Muscle layer of duodenum (tissue), 2 donors: ENCODE measurements around the gene ZNF385B.
A peak's percentile ranks its signal among the peaks of the same experiment; 100 is the strongest.

Experiments used
- H3K27ac ChIP-seq: one replicate; pipeline ENCODE4 v1.7.0; 2013; ENCODE audit warnings: mild to moderate bottlenecking, low read length
- H3K27me3 ChIP-seq: one replicate; pipeline ENCODE4 v1.7.0; 2013; ENCODE audit warnings: low read depth, mild to moderate bottlenecking, control low read depth, low read length
- H3K36me3 ChIP-seq, 2 donors: one replicate each; pipeline ENCODE4 v1.7.0; 2013; ENCODE audit warnings: low read length in 2 of 2, control low read depth in 1 of 2, mild to moderate bottlenecking in 1 of 2; ENCODE audit not compliant: insufficient read depth in 2 of 2, control insufficient read depth in 1 of 2
- H3K4me1 ChIP-seq, 2 donors: one replicate each; pipeline ENCODE4 v1.7.0; 2013; ENCODE audit warnings: low read length in 2 of 2, mild to moderate bottlenecking in 2 of 2, control low read depth in 1 of 2, moderate library complexity in 1 of 2; ENCODE audit not compliant: insufficient read depth in 2 of 2, control insufficient read depth in 1 of 2
- H3K4me3 ChIP-seq, 2 donors: one replicate each; pipeline ENCODE4 v1.7.0; 2013; ENCODE audit warnings: low read length in 2 of 2, low read depth in 1 of 2, mild to moderate bottlenecking in 1 of 2
- H3K9me3 ChIP-seq, 2 donors: one replicate each; pipeline ENCODE4 v1.7.0; 2013; ENCODE audit warnings: low read length in 2 of 2, control low read depth in 1 of 2, mild to moderate bottlenecking in 1 of 2; ENCODE audit not compliant: control insufficient read depth in 1 of 2
- donor health status: healthy.

ZNF385B gene

DNA sequence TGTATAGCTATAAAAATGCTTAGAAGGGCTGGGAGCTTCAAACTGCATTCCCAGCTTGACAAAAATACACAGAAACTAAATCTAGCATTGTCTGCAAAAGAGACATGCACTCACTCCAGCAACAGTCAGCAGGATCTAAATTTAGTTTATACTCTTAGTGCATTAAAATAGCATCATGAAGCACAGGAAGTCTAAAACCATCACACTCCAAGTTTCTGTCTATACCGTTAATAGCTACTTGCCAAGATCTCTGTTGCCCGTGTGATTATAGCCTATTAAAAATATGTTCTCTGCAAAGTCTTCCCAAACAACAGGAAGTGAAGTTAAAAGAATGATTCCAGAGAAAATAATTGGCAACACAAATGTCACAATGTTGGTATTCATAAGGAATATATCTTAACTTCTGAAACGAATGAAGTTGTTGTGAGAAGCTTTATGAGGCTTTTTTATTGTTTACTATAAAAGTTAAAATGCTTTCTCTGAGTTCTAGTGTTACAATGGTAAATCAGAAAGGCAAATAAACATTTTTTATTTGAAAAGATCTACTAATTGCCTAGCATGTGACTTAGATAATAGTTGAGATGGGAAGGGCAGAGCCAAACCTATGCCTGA lies 184.2 kb downstream of the ZNF385B start:
- Histone ChIP-seq H3K27ac (no peak overlapping the region), H3K4me1 (peaks cover 0 to 10% of the 10 kb centered on the region in 2 donors), H3K36me3 (no peaks in the 10 kb centered on the region), H3K4me3 (peak overlapping the region in 1 of 2 donors; percentile 12), H3K9me3 (no peaks in the 10 kb centered on the region), H3K27me3 (no peaks in the 10 kb centered on the region)

DNA sequence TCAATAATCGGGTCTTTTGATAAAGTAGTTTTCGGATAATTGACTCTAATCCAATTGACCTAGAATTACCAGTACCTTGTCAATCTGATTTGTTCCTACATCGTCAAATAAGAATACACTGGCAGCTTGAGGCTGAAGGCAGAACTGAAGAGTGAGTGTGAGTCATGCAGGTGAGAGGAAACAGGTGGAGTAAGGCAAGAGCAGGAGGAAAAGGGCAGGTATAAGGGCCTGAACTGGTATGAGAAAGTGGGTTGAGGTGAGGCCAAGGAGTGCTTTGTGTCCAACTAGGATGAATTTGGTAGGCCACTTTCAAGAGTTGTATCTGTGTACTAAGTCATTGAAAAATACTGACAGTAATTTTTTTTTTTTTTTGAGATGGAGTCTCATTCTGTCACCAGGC lies 186.0 kb downstream of the ZNF385B start:
- Histone ChIP-seq H3K4me3 (no peak overlapping the region), H3K4me1 (peaks cover 0 to 10% of the 10 kb centered on the region in 2 donors), H3K9me3 (no peaks in the 10 kb centered on the region), H3K27ac (no peak overlapping the region), H3K36me3 (no peaks in the 10 kb centered on the region), H3K27me3 (no peaks in the 10 kb centered on the region)

DNA sequence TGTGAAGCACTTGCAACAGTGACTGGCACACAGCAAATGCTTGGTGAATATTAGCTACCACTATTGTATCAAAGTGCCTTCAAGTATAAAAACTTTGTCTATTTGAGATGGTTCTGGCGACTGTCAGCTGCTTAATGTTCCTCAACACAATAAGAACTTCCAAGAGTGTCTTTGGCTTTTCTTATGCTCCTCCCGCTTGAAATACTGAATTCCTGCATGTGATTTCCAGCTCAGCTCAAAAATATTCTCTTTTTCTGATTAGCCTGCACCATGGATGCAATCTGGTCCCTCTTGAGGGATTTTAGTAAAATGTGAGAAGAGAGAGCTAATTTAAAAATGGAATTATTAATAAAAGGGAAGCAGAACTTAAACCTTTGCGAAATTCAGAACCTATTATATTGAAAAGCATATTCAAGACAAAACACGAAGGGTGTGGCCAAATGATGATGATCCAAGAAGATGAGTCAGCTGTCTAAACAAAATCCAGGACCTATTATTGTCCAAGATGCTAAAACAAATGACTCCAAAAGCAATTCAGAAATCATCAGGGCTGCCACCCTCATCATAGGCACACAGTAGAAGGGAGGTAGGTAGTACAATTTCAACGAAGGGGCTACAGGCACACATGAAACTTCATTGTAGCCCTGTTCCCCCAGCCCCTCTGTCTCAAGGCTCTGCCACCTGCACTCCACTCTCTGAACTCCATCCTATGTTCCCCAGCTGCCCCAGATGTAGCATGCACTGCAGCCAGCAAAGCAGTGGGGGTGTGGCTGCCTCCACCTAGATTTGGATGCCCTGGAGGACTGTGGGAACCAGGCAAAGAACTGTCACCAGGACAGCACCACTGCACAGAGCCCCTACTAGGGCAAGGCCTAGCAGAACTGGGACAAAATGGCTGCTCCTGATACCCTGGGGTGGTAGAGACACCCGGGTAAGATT lies 190.1 kb downstream of the ZNF385B start:
- Histone ChIP-seq H3K27me3 (no peaks in the 10 kb centered on the region), H3K27ac (no peak overlapping the region), H3K4me3 (no peak overlapping the region), H3K9me3 (no peaks in the 10 kb centered on the region), H3K4me1 (peaks cover 0 to under 1% of the 10 kb centered on the region in 2 donors), H3K36me3 (no peaks in the 10 kb centered on the region)

DNA sequence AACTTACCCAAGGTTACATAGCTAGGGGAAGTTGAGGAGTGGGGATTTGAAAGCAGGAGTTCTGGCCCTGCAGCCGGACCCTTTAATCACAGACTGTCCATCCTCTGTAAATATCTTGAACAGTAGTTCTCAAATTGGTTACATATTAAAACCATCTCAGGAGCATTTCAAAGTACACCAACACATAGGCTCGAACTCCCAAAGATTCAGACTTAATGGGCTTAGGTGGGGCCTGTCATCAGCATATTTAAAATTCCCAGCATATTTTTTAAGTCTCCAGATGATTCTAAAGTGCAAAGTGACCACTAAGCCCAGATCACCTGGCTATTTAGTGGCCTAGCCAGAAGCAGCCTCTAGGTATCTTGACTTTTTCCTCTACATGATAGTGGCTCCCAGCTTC lies 192.2 kb downstream of the ZNF385B start:
- H3K4me1 ChIP-seq, result no peaks in the 10 kb centered on the region

DNA sequence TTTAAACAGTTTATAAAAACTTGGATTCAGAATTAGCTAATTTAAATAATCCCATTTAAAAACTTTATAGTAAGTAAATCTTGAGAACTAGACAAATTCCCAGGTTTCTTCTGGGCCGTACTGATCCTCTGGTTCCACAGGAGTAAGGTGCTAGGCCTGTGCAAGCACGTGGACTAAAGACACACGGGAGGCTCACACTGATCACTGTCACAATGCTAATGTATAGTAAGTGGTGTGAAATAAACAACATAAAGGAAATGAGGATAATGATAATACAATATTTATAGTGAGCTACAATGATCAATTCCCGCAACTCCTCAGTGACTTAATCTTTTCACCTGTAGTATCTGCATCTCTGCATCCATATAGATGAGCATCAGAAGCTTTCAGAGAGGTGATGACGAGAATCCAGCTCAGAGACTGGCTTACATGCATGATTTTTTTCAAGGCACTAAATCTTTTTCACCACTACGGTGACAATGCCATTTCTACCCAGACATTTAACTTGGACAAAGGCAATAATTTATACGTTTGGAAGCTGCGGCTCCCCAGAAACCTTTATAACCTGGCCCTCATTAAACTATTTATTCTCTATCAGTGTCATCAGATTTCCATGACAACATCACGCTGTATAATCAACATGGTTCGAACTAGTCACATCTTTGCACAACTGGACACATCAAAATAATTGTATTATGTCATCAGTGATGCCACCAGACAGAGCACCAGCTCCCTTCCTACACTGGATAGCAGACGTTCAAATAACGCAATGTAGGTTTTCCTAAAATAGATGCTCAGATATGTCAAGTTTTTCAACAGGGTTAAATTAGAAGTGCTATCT lies 196.2 kb downstream of the ZNF385B start:
- Histone ChIP-seq H3K27me3 (no peaks in the 10 kb centered on the region), H3K4me1 (no peaks in the 10 kb centered on the region), H3K9me3 (no peaks in the 10 kb centered on the region), H3K27ac (no peak overlapping the region), H3K36me3 (no peaks in the 10 kb centered on the region), H3K4me3 (no peak overlapping the region)

More for the DNA sequence above, 192.2 kb downstream of the ZNF385B start:
- H3K27ac ChIP-seq, result no peak overlapping the region
- H3K9me3 ChIP-seq, result no peaks in the 10 kb centered on the region
- no peaks in the 10 kb centered on the region for H3K27me3 ChIP-seq
- H3K36me3 ChIP-seq, result no peaks in the 10 kb centered on the region
- no peak overlapping the region for H3K4me3 ChIP-seq

DNA sequence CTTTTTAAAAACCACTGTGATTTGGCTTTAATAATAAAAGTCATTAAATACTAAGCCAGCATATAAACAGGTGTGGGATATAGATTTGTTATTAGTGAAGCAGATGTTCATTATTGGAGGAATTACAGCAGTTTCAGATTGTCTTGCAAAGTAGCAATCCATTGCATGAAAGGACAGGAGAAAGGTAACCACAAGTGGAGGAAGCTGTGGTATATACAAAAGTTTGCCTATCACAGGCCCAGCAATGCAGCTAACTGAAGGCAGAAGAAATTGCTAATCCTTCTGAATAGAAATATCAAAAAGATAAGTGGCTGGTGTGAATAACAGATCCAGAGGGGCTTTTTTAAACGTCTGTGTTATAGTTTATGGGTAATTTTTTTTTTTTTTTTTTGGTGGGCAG lies 199.4 kb downstream of the ZNF385B start:
- Histone ChIP-seq H3K9me3 (no peaks in the 10 kb centered on the region), H3K36me3 (no peaks in the 10 kb centered on the region), H3K27me3 (no peaks in the 10 kb centered on the region), H3K4me3 (no peak overlapping the region), H3K27ac (no peak overlapping the region), H3K4me1 (no peaks in the 10 kb centered on the region)

DNA sequence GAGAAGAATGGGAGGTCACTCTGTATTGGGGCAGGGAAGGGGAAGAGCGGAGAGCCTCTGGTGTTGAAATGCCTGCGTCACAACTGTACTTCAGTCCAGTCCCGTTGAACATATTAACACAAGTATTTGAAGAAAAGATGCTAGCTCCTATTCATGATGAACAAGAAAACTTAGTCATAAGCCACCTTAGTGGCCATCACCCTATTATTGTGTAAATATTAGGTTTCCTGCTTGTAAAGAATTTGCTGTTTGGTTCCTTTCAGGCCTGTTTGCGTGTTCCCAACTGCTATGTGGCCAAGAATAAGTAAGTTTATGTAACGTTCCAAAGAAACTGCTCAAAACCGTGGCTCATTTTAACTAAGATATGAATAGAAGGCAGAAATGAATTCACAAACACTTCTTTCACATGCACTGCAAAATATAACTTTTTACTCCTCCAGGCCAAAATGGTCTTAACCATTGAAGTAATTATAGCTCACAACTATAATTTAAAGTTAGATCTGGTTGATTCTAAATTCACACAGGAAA lies 204.3 kb downstream of the ZNF385B start:
- no peaks in the 10 kb centered on the region for H3K4me1 ChIP-seq
- no peaks in the 10 kb centered on the region for H3K27me3 ChIP-seq
- no peaks in the 10 kb centered on the region for H3K36me3 ChIP-seq
- no peaks in the 10 kb centered on the region for H3K9me3 ChIP-seq
- H3K4me3 ChIP-seq, result no peak overlapping the region
- H3K27ac ChIP-seq, result no peak overlapping the region

DNA sequence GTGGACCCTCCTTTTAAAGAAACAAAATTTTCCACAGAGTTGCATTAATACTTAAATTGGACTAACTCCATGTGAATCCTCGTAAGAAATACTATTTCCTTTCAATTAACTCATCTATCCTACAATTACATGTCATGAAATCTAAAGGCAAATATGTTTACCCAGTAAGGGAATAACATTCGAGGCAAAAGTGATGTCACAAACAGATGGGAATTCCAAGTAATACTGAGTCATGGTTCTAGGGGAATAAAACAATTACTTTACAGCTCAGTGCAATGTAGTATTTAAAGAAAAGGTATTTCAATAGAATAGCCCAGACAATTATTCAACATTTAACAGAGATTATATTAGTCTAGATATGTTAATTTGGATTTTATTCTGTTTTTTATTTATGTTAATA lies 205.8 kb downstream of the ZNF385B start:
- no peaks in the 10 kb centered on the region for H3K36me3 ChIP-seq
- no peaks in the 10 kb centered on the region for H3K27me3 ChIP-seq
- no peak overlapping the region for H3K27ac ChIP-seq
- no peaks in the 10 kb centered on the region for H3K4me1 ChIP-seq
- H3K4me3 ChIP-seq, result no peak overlapping the region
- no peaks in the 10 kb centered on the region for H3K9me3 ChIP-seq

DNA sequence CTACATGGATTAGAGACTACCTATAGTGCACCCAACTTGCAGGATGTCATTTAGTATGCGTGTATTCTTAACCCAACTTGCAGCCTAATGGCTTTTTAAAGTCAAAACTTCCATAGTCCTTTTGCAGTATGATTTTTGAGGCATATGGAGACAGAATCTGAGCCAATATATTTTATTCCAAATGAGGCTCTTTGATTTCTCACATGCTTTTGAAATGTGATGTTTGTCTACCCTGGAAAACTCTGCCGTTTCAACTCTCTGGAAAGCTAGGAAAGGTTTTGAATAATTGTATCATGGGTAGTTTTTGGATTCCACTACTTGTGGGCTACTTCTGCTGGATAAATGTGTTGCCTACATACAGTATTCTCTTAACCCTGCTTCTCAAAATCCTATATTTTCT lies 206.6 kb downstream of the ZNF385B start:
- Histone ChIP-seq H3K9me3 (no peaks in the 10 kb centered on the region), H3K36me3 (no peaks in the 10 kb centered on the region), H3K27me3 (no peaks in the 10 kb centered on the region), H3K27ac (no peak overlapping the region), H3K4me1 (no peaks in the 10 kb centered on the region), H3K4me3 (no peak overlapping the region)

DNA sequence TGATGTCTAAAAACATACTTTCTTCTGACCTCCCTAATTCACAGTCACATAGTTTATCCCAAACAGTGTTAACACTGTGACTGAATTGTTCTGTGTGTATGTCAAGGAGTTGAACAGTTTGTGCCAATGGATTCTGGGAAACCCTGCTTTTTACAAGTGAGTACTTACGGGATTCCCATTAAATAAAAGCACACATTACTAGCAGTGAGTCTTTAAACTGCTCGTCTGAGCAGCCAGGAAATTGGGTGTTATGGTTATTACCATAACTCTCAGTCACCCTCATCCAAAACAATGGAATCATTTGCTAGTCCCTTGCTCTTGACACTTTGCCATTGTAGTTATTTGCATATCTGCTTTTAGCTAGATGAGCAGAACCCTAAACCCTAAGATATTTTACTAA lies 209.1 kb downstream of the ZNF385B start:
- H3K9me3 ChIP-seq, result no peaks in the 10 kb centered on the region
- H3K4me1 ChIP-seq, result no peaks in the 10 kb centered on the region
- no peaks in the 10 kb centered on the region for H3K27me3 ChIP-seq
- H3K27ac ChIP-seq, result no peak overlapping the region
- H3K36me3 ChIP-seq, result no peaks in the 10 kb centered on the region
- no peak overlapping the region for H3K4me3 ChIP-seq

DNA sequence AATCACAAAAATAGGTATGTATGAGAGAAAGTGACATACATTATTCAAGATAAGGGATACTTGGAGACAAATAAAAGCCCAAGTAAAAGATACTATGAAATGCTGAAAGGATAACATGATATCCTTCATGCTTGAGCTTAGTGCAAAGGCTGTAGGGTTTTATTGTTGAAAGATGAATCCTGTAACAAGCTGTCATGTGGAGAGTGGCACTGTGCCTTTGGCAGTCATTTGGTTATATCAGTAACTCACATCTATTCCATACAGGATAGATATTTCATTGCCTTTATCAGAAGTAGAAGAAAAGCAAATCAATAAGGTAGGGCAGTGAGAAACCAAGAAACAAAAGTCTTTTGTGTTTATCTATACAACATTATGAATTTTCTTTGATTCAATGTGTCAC lies 211.0 kb downstream of the ZNF385B start:
- Histone ChIP-seq H3K27me3 (no peaks in the 10 kb centered on the region), H3K36me3 (no peaks in the 10 kb centered on the region), H3K4me3 (no peak overlapping the region)

More for the DNA sequence above, 211.0 kb downstream of the ZNF385B start:
- Histone ChIP-seq H3K9me3 (no peaks in the 10 kb centered on the region), H3K27ac (no peak overlapping the region), H3K4me1 (no peaks in the 10 kb centered on the region)
